Measurements from ENCODE around the gene NCAPG2. TPM values are rescaled to one million over a fixed set of nuclear protein-coding genes. Genes with fewer than 3 reads are reported as not detected.

Gene NCAPG2
- total RNA-seq, 1 experiment from 2014 or later, result 99.4 TPM

DNA sequence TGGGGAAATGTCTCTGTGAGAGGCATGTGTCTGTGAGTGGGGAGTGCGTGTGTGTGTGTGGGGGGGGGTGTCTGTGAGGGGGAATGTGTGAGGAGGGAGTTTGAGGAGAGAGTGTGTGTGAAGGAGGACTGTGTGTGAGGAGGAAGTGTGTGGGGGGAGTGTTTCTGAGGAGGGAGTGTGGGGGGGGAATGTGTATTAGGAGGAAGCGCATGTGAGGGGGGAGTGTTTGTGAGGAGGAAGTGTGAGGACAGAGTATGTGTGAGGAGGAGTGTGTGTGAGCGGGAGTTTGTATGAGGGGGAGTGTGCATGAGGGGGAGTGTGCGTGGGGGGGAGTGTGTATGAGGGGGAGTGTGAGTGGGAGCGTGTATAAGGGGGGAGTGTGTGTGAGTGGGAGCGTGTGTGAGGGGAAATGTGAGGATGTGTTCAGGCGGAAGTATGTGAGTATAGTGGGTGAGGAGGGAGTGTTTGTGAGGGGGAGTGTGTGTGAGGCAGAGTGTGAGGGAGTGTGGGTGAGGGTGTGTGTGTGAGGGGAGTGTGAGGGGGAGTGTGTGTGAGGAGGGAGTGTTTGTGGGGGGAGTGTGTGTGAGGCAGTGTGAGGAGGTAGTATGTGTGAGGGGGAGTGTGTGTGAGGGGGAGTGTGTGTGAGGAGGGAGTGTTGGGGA is 95.2 kb downstream of the NCAPG2 start:
- TF ChIP-seq, protein P1, sequence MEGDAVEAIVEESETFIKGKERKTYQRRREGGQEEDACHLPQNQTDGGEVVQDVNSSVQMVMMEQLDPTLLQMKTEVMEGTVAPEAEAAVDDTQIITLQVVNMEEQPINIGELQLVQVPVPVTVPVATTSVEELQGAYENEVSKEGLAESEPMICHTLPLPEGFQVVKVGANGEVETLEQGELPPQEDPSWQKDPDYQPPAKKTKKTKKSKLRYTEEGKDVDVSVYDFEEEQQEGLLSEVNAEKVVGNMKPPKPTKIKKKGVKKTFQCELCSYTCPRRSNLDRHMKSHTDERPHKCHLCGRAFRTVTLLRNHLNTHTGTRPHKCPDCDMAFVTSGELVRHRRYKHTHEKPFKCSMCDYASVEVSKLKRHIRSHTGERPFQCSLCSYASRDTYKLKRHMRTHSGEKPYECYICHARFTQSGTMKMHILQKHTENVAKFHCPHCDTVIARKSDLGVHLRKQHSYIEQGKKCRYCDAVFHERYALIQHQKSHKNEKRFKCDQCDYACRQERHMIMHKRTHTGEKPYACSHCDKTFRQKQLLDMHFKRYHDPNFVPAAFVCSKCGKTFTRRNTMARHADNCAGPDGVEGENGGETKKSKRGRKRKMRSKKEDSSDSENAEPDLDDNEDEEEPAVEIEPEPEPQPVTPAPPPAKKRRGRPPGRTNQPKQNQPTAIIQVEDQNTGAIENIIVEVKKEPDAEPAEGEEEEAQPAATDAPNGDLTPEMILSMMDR (conservative IDR thresholded peaks at IDR 0.05), result no peak
- Histone ChIP-seq H2BK120ac (ENCODE audit: low read depth, low read length, poor library complexity, severe bottlenecking) (no peak overlapping the region), H3K14ac (ENCODE audit: insufficient read depth, low read length) (no peak overlapping the region), H3K9ac (ENCODE audit: extremely low read depth, insufficient read length, low read length) (no peak overlapping the region), H3K79me1 (ENCODE audit: insufficient read depth, low read depth, low read length, poor library complexity, severe bottlenecking) (no peaks in the 10 kb centered on the region), H4K5ac (ENCODE audit: insufficient read length, low read depth, low read length) (no peak overlapping the region), H2BK5ac (ENCODE audit: insufficient read length, low read length) (no peak overlapping the region), H3K9me3 (ENCODE audit: control insufficient read depth, low read depth, low read length) (no peaks in the 10 kb centered on the region), H3K79me2 (ENCODE audit: insufficient read depth, low read length) (no peaks in the 10 kb centered on the region), H3T11ph (ENCODE audit: low read length) (no peak overlapping the region), H4K20me1 (ENCODE audit: control insufficient read depth, insufficient read depth, insufficient read length) (no peaks in the 10 kb centered on the region), H2BK12ac (ENCODE audit: insufficient read length, low read depth, low read length) (no peak overlapping the region), H4K8ac (replicated peaks; ENCODE audit: insufficient read length, low read depth, low read length) (no peak overlapping the region), H2AFZ (ENCODE audit: low read length) (no peak overlapping the region), H4K91ac (ENCODE audit: insufficient read length, low read depth, low read length) (no peak overlapping the region), H3K56ac (ENCODE audit: insufficient read length, low read depth, low read length) (no peak overlapping the region), H2BK15ac (ENCODE audit: low read depth, low read length) (no peak overlapping the region), H3K18ac (ENCODE audit: insufficient read length, low read depth, low read length) (no peak overlapping the region), H3K27ac (ENCODE audit: insufficient read length, low read depth, low read length) (no peak overlapping the region), H2AK5ac (ENCODE audit: insufficient read length, low read length) (no peak overlapping the region), H3K23me2 (ENCODE audit: insufficient read length, low read depth, low read length, poor library complexity, severe bottlenecking) (no peaks in the 10 kb centered on the region), H2BK20ac (ENCODE audit: low read depth, low read length, poor library complexity, severe bottlenecking) (no peak overlapping the region), H3K4ac (ENCODE audit: low read depth, low read length) (no peak overlapping the region), H3K4me2 (ENCODE audit: insufficient read depth, insufficient read length, low read length) (no peak overlapping the region), H3K4me1 (ENCODE audit: insufficient read depth, low read length) (no peaks in the 10 kb centered on the region), H3K23ac (ENCODE audit: insufficient read length, low read depth, low read length) (no peak overlapping the region), H3K27me3 (ENCODE audit: insufficient read depth, low read length) (no peaks in the 10 kb centered on the region)
- Mint-ChIP-seq H3K4me3 (no peak overlapping the region), H3K36me3 (ENCODE audit: insufficient read depth in 1 of 3, low read depth in 3 of 3) (peaks cover 17 to 45% (median 31%) of the 10 kb centered on the region in 3 experiments), H3K9me3 (no peaks in the 10 kb centered on the region), H3K4me1 (peaks cover 0 to 2% of the 10 kb centered on the region in 2 experiments; a peak in 1 of 4 replicates), H3K27ac (peak overlapping the region in 2 of 3 experiments; percentile 55 to 67; a peak in 2 of 7 replicates), H3K27me3 (ENCODE audit: low read depth) (no peaks in the 10 kb centered on the region)
- DNase-seq, result no peak
- 100% methylated on average over 6 of the region's 7 CpGs for WGBS (ENCODE audit: extremely low coverage, insufficient read length, low lambda C conversion rate)
